Mammary epithelial cell (primary cell): ENCODE measurements around the gene CDC40.

Experiments used
- CTCF ChIP-seq, 2 donors: IDR thresholded peaks in 1 of 2; conservative IDR thresholded peaks in 1 of 2; 2 replicates each; pipeline ENCODE4 v1.5.1; 2011 to 2012; ENCODE audit warnings: inconsistent platforms in 2 of 2, low read length in 2 of 2, mild to moderate bottlenecking in 2 of 2, control low read depth in 1 of 2, low read depth in 1 of 2; ENCODE audit not compliant: insufficient read depth in 1 of 2; ENCODE audit errors: extremely low read depth in 1 of 2
- EZH2 ChIP-seq: IDR thresholded peaks from 2 replicates; pipeline ENCODE4 v1.6.1; 2012; ENCODE audit warnings: low read length, inconsistent platforms, borderline replicate concordance

GRCh38 chr6:110185879-110186278 is 5.7 kb downstream of the CDC40 start:
- TF ChIP-seq CTCF (conservative IDR thresholded peaks at IDR 0.05 in 1 of 2, IDR thresholded peaks at IDR 0.05 in 1 of 2; ENCODE audit: extremely low read depth in 1 of 2, insufficient read depth in 1 of 2, low read depth in 1 of 2, low read length in 2 of 2): no peak
- no peak for TF ChIP-seq EZH2
